Activated T-cell treated with anti-CD3 and anti-CD28 coated beads for 48 hours (primary cell): Measurements from ENCODE around the gene MBNL2.
A peak's percentile ranks its signal among the peaks of the same experiment; 100 is the strongest.
"Not testable (repeated sequence)": the region's sequence is repeated elsewhere in the genome, so short reads cannot be mapped to it uniquely, and the experiment has no call there.

Experiments used
- DNase-seq: peaks from one replicate; pipeline ENCODE4 v3.0.0-alpha.2; 2020; ENCODE audit warnings: low read depth

The MBNL2 gene, protein sequence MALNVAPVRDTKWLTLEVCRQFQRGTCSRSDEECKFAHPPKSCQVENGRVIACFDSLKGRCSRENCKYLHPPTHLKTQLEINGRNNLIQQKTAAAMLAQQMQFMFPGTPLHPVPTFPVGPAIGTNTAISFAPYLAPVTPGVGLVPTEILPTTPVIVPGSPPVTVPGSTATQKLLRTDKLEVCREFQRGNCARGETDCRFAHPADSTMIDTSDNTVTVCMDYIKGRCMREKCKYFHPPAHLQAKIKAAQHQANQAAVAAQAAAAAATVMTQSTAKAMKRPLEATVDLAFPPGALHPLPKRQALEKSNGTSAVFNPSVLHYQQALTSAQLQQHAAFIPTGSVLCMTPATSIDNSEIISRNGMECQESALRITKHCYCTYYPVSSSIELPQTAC

GRCh38 chr13:97221989-97222700 lies at the start of gene MBNL2:
MBNL2 (plus strand) TSS chr13:97222333; CDS start chr13:97276236, 53,903 bp downstream.
- peak; percentile 78 for DNase-seq

DNA sequence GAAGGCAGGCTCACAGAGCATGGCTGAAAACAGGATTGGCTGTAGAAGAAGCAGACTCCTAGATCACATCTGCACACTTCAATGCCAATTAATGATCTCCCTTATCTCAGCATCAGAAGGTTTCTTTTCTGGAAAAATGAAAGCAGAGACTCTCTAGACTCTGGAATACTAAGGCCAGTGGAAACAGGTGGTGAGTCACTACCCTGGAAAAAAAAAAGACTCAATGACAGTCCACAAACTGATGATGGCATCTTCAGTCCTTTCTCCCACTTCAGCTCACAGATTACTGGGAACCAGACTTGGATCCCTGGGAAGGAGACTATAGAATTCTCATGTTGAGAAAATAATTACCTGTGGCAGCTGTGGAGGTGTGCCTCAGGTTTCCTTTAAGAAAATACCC lies 47.5 kb upstream of the MBNL2 start:
- no peak for DNase-seq

- DNase-seq: no peak
These were observed 47.1 kb upstream of the MBNL2 start for GRCh38 chr13:97175041-97175440.

- no peak for DNase-seq
These were observed 42.6 kb upstream of the MBNL2 start for GRCh38 chr13:97179501-97179900.

DNA sequence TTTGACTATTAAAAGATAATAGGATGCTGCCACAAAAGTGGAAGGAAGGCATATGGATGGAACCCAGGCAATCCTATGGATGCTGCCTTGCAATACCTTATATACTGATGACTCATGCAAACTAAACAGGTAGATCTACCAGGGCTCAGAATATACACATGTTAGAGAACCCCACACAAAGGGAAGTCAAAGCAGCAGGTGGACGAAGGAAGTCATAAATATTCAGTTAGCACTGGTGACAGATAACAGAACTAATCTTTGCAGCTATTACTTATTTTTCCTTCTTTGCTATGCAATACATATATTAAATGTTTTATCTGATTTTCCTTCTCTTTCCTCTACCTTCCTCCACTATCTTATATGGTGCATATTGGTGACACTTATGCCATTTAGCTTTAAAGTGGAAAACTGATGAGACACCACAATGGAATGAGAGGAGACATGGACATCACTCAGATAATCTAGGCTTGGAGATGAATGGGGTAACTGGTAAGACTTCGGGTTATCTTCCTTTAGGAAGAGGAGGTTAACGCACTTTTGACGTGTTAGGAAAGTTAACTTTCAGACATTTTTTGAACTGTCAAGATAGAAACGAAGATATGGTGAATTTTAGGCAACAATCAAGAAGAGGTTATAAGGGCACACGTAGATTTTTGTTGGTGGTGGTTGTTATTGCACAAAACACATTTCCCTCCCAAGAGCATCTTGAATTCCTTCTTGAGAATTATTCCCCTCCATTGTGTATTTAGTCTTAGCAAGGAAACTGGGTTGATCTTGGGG lies 39.8 kb upstream of the MBNL2 start:
- no peak for DNase-seq

GRCh38 chr13:97185291-97185690 lies 36.8 kb upstream of the MBNL2 start:
- no peak for DNase-seq

DNA sequence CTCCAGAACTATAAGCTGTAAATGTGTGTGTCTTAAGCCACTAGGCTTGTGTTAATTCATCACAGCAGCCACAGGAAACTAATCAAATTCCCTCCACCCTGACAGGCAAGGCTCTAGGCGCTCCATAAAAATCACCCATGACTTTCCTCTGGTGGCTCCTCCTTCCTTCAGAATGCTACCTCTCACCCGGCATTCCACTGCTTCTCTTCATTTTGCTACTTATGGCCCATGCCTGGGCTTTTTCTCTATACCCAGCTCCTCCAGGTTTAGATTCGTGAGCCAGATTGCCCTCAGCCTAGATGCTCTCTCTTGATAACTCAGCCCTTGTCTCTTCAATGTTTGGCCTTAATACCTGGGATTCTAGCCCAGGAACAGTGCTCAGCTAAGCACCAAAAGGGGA lies 36.4 kb upstream of the MBNL2 start:
- no peak for DNase-seq

GRCh38 chr13:97188207-97188606 lies 33.9 kb upstream of the MBNL2 start:
- no peak for DNase-seq

GRCh38 chr13:97189928-97190327 lies 32.2 kb upstream of the MBNL2 start:
- DNase-seq: no peak

- no peak for DNase-seq
These were observed 31.0 kb upstream of the MBNL2 start for GRCh38 chr13:97191142-97191541.

- DNase-seq: no peak
These were observed 30.5 kb upstream of the MBNL2 start for GRCh38 chr13:97191615-97192014.

DNA sequence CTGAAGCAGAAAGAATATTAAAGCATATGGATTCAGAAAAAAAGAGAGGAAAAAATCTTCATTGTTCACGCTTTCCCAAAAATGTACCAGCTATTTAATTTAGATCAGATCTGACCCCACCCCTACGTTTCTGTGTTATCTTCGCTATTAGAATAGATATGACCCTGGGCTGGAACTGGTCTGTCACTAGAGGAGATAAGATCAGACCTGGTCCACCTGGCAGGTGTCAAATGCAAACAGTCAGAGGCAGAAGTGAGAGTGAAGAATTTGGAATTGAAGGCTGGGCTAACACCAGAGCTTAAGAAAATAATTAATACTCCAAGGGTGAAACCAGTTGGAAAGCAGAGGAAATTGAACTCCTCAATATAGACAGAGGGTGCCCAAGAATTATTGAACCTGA lies 30.0 kb upstream of the MBNL2 start:
- DNase-seq: no peak

GRCh38 chr13:97193577-97193976 lies 28.6 kb upstream of the MBNL2 start:
- DNase-seq: no peak

- no peak for DNase-seq
These were observed 27.7 kb upstream of the MBNL2 start for GRCh38 chr13:97194479-97194878.

- no peak for DNase-seq
These were observed 25.8 kb upstream of the MBNL2 start for GRCh38 chr13:97196340-97196739.

DNA sequence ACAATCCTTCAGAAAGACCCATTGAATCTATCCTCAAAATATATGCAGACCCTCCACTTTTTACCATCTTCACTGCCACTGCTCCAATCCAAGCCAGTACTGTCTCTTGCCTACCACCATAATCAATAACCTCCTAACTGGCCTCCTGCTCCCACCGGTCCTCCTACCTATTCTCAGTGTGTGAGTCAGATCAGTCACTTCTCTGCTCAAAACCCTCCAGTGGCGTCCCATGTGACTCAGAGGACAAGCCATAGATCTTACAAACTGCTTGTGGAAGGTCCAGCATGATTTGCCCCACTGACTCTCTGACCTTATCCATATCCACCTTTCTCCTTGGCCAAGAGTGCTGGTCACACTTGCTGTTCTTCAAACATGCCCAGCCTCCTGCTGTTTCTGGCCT lies 23.4 kb upstream of the MBNL2 start:
- DNase-seq: no peak

DNA sequence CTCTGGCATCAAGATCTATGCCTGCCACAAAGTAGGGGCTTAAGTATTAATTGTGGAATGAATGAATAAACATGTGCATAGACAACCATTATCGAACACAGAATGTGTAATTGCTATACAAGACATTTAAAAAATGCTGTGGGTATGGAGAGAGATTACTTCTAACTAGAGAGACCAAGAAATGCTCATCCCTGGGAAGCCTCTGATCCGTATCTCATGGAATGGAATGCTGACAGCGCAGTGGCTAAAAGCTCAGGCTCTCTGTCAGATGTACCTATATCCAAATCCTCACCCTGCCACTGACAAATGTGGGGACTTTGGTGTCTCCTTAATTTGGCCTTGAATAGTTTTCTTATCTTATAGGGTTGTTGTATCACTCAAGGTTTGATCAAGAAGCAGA lies 22.7 kb upstream of the MBNL2 start:
- DNase-seq: no peak

- no peak for DNase-seq
These were observed 21.8 kb upstream of the MBNL2 start for GRCh38 chr13:97200081-97200942.

DNA sequence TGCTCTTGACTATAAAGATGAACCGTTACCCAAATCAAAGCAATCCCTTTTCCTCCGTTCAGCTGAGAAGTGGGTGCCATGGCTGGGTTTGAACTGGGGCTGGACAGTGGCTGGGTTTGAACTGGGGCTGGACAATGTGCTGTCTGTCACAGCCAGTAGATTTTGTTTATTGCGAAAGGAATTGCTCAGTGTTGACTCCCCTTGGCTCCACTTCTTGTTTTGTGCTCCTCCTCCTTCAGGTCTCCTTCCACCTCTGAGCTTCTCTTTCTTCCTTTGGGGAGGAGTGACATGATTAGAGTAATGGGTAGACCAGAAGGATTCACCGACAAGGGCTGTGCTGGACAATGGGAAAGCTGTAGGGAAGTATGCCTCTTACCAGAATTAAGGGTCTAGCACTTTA lies 19.4 kb upstream of the MBNL2 start:
- no peak for DNase-seq

GRCh38 chr13:97205465-97205864 lies 16.7 kb upstream of the MBNL2 start:
- no peak for DNase-seq

- DNase-seq: no peak
These were observed 16.2 kb upstream of the MBNL2 start for GRCh38 chr13:97205982-97206381.

- not testable (repeated sequence) for DNase-seq
These were observed 14.9 kb upstream of the MBNL2 start for GRCh38 chr13:97207252-97207651.
